Karpas-422 (cell line): ENCODE results near the gene PPP1R27. TPM values are rescaled to one million over a fixed set of nuclear protein-coding genes. Genes with fewer than 3 reads are reported as not detected.

Source experiments
- DNase-seq: peaks from one replicate; pipeline ENCODE4 v3.0.0-alpha.2; 2015
- H2AFZ ChIP-seq: fragments of 200-600 bp; sonication (generic); 2 replicates; pipeline ENCODE4 v1.6.1; 2014; ENCODE audit warnings: antibody characterized with exemption, low read length, mixed read lengths
- H3K27ac ChIP-seq: fragments of 200-600 bp; sonication (generic); 2 replicates; pipeline ENCODE4 v1.5.1; 2014; ENCODE audit warnings: mild to moderate bottlenecking, low read length, moderate library complexity
- H3K27me3 ChIP-seq: fragments of 200-600 bp; sonication (generic); 2 replicates; pipeline ENCODE4 v1.6.1; 2014; ENCODE audit warnings: low read length, mixed read lengths
- H3K36me3 ChIP-seq: fragments of 200-600 bp; sonication (generic); 2 replicates; pipeline ENCODE4 v1.6.1; 2014; ENCODE audit warnings: low read length, mixed read lengths; ENCODE audit not compliant: insufficient read depth
- H3K4me1 ChIP-seq: fragments of 200-600 bp; sonication (generic); 2 replicates; pipeline ENCODE4 v1.6.1; 2014; ENCODE audit warnings: mild to moderate bottlenecking, low read length, mixed read lengths
- H3K4me2 ChIP-seq: fragments of 200-600 bp; sonication (generic); 2 replicates; pipeline ENCODE4 v1.6.1; 2014; ENCODE audit warnings: low read length, low read depth, mild to moderate bottlenecking; ENCODE audit not compliant: poor library complexity, severe bottlenecking
- H3K4me3 ChIP-seq: fragments of 200-600 bp; sonication (generic); 2 replicates; pipeline ENCODE4 v1.5.1; 2014; ENCODE audit warnings: mild to moderate bottlenecking, antibody characterized with exemption, low read length, mixed read lengths
- H3K79me2 ChIP-seq: fragments of 200-600 bp; sonication (generic); 2 replicates; pipeline ENCODE4 v1.6.1; 2014; ENCODE audit warnings: mild to moderate bottlenecking, low read length, mixed read lengths
- H3K9ac ChIP-seq: fragments of 200-600 bp; sonication (generic); 2 replicates; pipeline ENCODE4 v1.6.0; 2014; ENCODE audit warnings: low read length
- H3K9me2 ChIP-seq: fragments of 200-600 bp; sonication (generic), shearing (Covaris generic); replicated peaks from 2 replicates; pipeline ENCODE4 v1.6.0; 2014; ENCODE audit warnings: mild to moderate bottlenecking, low read length, moderate library complexity; ENCODE audit not compliant: insufficient read depth
- H3K9me3 ChIP-seq: fragments of 300-700, 200-600 bp; sonication (generic); 2 replicates; pipeline ENCODE4 v1.6.1; 2014; ENCODE audit warnings: low read length, mixed read lengths
- H4K20me1 ChIP-seq: fragments of 200-600 bp; sonication (generic); 2 replicates; pipeline ENCODE4 v1.6.1; 2014; ENCODE audit warnings: mild to moderate bottlenecking, antibody characterized with exemption, low read length, low read depth; ENCODE audit not compliant: insufficient read depth
- total RNA-seq: library from RNA; depleted of rRNA; stranded (reverse); fragments of >200 nt; shearing (Covaris generic); gene quantifications from 2 replicates; pipeline ENCODE4 v1.2.3, GENCODE V29; 2014; ENCODE audit warnings: low replicate concordance

Gene PPP1R27
- total RNA-seq, 1 experiment from 2014 or later = not detected

- no peaks in the 10 kb centered on the region for H3K27me3 ChIP-seq
- H3K4me2 ChIP-seq = no peak overlapping the region
- no peaks in the 10 kb centered on the region for H3K9me2 ChIP-seq
These were observed 31.8 kb downstream of the PPP1R27 start for GRCh38 chr17:81802856-81803643.

DNA sequence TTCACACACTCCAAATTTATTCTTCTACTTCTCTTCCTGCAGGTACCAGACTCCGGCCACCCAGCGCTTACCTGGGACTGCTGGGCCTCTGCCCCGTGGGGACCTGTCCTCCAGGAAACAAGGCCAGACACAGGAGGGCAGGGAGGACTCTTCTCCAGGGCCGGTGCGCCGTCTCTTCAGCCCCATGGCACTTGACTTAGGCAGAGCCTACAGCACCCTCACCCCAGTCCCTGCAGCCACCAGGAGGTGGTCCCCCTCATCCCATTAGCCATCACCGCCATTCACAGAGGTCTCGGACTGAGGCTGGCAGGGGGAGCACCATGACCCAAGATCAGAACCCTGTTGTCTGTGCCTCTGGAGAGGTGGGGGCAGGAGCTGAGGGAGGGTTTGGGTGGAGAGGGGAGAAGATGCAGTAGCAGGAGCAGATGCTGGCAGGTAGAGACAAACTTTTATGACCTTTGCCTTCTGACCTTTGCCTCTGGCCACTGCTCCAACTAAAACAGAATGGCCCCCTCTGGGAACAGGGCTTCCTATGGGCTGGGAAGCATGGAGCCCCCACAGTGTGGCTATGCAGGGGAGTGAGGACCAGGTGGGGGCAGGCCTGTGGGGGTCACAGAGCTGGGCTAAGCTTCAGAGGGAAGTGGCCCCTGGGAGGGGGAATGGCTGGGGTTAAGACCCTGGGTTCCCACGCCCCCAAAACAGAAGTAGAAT lies 32.6 kb downstream of the PPP1R27 start:
- no peak overlapping the region for H3K4me3 ChIP-seq
- H3K27ac ChIP-seq = no peak overlapping the region
- no peaks in the 10 kb centered on the region for H3K9me2 ChIP-seq
- H3K4me2 ChIP-seq = no peak overlapping the region
- no peaks in the 10 kb centered on the region for H3K79me2 ChIP-seq
- no peak for DNase-seq
- no peaks in the 10 kb centered on the region for H3K4me1 ChIP-seq
- no peak overlapping the region for H3K9ac ChIP-seq
- no peaks in the 10 kb centered on the region for H3K9me3 ChIP-seq
- H4K20me1 ChIP-seq = no peaks in the 10 kb centered on the region
- no peak overlapping the region for H2AFZ ChIP-seq
- no peaks in the 10 kb centered on the region for H3K36me3 ChIP-seq
- no peaks in the 10 kb centered on the region for H3K27me3 ChIP-seq

More at GRCh38 chr17:81802856-81803643, 31.8 kb downstream of the PPP1R27 start:
- no peak for DNase-seq
- H3K79me2 ChIP-seq = no peaks in the 10 kb centered on the region
- H3K36me3 ChIP-seq = no peaks in the 10 kb centered on the region
- H3K9ac ChIP-seq = no peak overlapping the region
- H3K4me3 ChIP-seq = no peak overlapping the region
- H4K20me1 ChIP-seq = no peaks in the 10 kb centered on the region
- H3K9me3 ChIP-seq = no peaks in the 10 kb centered on the region
- no peak overlapping the region for H3K27ac ChIP-seq
- H3K4me1 ChIP-seq = no peaks in the 10 kb centered on the region
- H2AFZ ChIP-seq = no peak overlapping the region

GRCh38 chr17:81801327-81801726 lies 33.5 kb downstream of the PPP1R27 start:
- Histone ChIP-seq H3K4me1 (no peaks in the 10 kb centered on the region), H3K36me3 (no peaks in the 10 kb centered on the region), H3K4me3 (no peak overlapping the region), H3K9me3 (no peaks in the 10 kb centered on the region), H4K20me1 (no peaks in the 10 kb centered on the region), H3K9me2 (no peaks in the 10 kb centered on the region), H3K27me3 (no peaks in the 10 kb centered on the region), H3K27ac (no peak overlapping the region), H3K79me2 (no peaks in the 10 kb centered on the region), H3K9ac (no peak overlapping the region), H3K4me2 (no peak overlapping the region), H2AFZ (no peak overlapping the region)
- DNase-seq = no peak

DNA sequence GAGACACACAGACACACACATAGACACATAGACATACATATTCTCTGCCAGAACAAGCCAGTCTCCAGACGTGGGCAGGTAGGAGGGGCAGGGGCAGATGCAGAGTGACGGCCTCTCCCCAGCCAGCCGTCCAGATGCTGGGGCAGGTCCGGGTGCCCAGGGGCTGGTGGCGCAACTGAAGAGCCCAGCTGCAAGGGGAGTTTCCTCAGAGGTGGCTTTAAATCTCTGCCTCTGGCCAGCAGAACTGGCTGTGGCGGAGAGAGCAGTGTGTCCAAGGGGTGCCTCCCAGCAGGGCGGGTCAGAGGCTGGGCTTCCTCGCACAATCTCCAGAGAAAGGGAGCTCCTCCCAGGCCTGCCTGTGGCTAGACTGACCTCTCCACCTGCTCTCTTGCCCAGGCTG lies 40.3 kb downstream of the PPP1R27 start:
- Histone ChIP-seq H3K27me3 (no peaks in the 10 kb centered on the region), H3K9me2 (no peaks in the 10 kb centered on the region), H3K9me3 (peaks cover 7% of the 10 kb centered on the region; the same call in 1 of the 2 replicates), H4K20me1 (no peaks in the 10 kb centered on the region), H3K4me2 (no peak overlapping the region), H3K79me2 (no peaks in the 10 kb centered on the region), H3K36me3 (no peaks in the 10 kb centered on the region), H3K4me1 (no peaks in the 10 kb centered on the region), H3K27ac (no peak overlapping the region), H3K9ac (no peak overlapping the region), H3K4me3 (no peak overlapping the region), H2AFZ (no peak overlapping the region)
- no peak for DNase-seq

- no peaks in the 10 kb centered on the region for H3K4me1 ChIP-seq
- H2AFZ ChIP-seq = no peak overlapping the region
- H3K36me3 ChIP-seq = no peaks in the 10 kb centered on the region
- no peaks in the 10 kb centered on the region for H3K79me2 ChIP-seq
- H3K9ac ChIP-seq = no peak overlapping the region
- H3K9me2 ChIP-seq = no peaks in the 10 kb centered on the region
- H4K20me1 ChIP-seq = no peaks in the 10 kb centered on the region
- no peak for DNase-seq
- no peak overlapping the region for H3K27ac ChIP-seq
- H3K27me3 ChIP-seq = no peaks in the 10 kb centered on the region
- H3K4me2 ChIP-seq = no peak overlapping the region
- H3K4me3 ChIP-seq = no peak overlapping the region
- peaks cover 7% of the 10 kb centered on the region; the same call in 1 of the 2 replicates for H3K9me3 ChIP-seq
These were observed 40.8 kb downstream of the PPP1R27 start for GRCh38 chr17:81794074-81794476.

- no peaks in the 10 kb centered on the region for H4K20me1 ChIP-seq
- H3K79me2 ChIP-seq = no peaks in the 10 kb centered on the region
- H3K9me3 ChIP-seq = peaks cover 7% of the 10 kb centered on the region; the same call in 1 of the 2 replicates
- no peak overlapping the region for H3K27ac ChIP-seq
- no peak overlapping the region for H2AFZ ChIP-seq
- H3K36me3 ChIP-seq = no peaks in the 10 kb centered on the region
- no peak overlapping the region for H3K4me3 ChIP-seq
- no peak overlapping the region for H3K4me2 ChIP-seq
- no peak overlapping the region for H3K9ac ChIP-seq
- no peaks in the 10 kb centered on the region for H3K9me2 ChIP-seq
- H3K27me3 ChIP-seq = no peaks in the 10 kb centered on the region
- no peaks in the 10 kb centered on the region for H3K4me1 ChIP-seq
- no peak for DNase-seq
These were observed 41.9 kb downstream of the PPP1R27 start for GRCh38 chr17:81792675-81793615.
